Kidney tubule cell (primary cell): ENCODE measurements around the gene RIC8B.
"Not testable (repeated sequence)": the region's sequence is repeated elsewhere in the genome, so short reads cannot be mapped to it uniquely, and the experiment has no call there.

ENCODE experiments used
- DNase-seq: peaks from one replicate; pipeline ENCODE4 v3.0.0-alpha.2; 2018; ENCODE audit warnings: low spot score

Gene RIC8B, protein sequence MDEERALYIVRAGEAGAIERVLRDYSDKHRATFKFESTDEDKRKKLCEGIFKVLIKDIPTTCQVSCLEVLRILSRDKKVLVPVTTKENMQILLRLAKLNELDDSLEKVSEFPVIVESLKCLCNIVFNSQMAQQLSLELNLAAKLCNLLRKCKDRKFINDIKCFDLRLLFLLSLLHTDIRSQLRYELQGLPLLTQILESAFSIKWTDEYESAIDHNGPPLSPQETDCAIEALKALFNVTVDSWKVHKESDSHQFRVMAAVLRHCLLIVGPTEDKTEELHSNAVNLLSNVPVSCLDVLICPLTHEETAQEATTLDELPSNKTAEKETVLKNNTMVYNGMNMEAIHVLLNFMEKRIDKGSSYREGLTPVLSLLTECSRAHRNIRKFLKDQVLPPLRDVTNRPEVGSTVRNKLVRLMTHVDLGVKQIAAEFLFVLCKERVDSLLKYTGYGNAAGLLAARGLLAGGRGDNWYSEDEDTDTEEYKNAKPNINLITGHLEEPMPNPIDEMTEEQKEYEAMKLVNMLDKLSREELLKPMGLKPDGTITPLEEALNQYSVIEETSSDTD

DNA sequence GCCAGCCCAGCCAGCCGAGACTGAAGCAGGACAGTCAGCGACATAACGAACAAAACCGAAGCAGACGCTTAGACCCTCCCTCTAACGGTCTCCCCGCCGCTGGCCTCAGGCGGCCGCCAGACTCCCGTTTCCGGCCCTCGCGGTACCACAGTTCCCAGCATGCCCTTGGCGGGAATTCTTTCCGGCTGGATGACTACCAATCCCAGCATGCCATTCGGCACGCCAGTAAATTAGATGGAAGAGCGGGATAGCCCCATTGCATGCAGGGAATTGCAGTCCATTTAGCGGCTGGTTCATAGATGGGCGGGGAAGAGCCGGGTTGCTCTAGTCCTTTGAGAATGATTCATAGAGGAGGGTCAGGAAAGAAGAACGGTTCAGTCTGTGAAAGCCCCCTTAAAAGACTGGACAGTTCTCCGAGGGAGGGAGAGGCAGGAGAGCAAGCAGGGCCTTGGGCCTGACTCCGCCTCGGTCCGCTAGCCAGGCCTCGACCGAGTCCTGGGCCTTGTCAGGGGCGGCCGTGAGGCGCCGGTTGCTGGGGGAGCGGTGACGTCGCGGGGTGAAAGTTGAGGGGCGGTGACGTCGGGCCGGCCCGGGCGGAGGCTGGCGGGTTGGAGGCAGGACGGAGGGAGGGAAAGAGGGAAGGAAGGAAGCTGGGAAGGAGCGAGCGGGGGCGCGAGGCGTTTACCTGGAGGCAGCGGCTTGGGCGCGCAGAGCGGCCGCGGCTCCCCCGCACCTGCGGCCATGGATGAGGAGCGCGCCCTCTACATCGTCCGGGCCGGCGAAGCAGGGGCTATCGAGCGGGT, at the start of gene RIC8B:
RIC8B (plus strand) TSS at position 678 of the 803 bp plus-strand sequence; CDS start at position 742, 64 bp downstream.
- DNase-seq: peak; percentile 99

DNA sequence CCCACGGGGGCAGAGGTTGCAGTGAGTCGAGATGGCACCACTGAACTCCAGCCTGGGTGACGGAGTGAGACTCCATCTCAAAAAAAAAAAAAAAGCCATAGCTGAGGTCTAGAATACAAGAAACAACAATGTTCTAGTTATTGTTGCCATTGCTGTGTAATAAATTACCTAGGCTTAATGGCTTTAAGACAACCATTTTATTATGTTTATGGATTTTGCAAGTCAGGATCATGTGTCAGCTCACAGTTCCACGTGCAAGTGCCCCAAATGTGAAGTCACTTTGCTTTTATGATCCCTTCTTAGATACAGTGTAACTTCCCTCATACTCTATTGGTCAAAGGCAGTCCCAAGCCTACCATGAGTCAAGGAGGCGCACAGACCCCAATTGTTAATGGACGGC, 49.5 kb upstream of the RIC8B start:
- DNase-seq: no peak

DNA sequence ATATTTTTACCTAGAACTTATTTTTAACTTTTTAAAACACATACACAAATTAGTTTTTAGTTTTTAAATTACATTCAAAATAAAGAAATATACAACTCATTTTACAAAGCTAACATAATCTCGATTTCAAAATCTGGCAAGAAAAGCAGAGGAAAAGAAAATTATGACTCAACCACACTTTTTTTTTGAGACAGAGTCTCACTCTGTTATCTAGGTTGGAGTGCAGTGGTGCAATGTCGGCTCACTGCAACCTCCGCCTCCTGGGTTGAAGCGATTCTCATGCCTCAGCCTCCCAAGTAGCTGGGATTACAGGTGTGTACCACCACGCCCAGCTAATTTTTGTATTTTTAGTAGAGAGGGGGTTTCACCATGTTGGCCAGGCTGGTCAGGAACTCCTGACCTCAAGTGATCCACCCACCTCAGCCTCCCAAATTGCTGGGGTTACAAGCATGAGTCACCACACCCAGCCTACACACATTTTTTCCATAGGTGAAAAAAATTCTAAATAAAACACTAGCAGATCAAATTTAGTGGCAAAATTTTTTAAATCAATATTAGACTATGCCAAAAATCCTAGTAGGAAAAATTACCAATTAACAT, 47.8 kb upstream of the RIC8B start:
- not testable (repeated sequence) for DNase-seq

DNA sequence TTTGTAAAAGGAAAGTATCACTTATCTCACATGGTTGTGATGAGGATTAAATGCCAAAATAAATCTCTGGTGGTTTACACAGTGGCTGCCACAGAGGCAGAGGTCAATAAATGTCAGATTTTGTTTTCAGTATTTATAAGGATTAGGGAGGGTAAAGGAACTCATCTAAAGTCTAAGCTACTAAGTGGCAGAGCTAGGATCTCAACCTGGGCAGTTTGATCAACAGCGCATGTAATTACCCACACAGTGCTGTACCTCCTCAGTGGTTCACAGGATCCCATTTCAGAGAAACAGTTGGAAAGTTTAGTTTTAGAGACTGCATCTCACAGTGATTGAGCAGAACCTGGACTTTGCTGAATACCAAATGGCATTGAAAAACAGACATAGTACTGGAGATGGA, 44.9 kb upstream of the RIC8B start:
- no peak for DNase-seq

DNA sequence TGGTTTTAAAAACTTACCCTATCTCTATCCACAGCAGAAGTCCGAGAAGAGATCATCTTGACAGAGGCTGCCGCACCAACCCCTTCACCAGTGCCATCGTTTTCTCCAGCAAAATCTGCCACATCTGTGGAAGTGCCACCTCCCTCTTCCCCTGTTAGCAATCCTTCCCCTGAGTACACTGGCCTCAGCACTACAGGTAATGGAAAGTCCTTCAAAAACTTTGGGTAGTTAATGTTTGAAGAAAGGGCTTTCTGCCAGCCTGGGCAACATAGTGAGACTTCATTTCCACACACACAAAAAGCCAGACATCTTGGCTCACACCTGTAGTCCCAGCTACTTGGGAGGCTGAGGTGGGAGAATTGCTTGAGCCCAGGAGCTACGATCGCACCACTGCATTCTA, 41.6 kb upstream of the RIC8B start:
- DNase-seq: no peak

DNA sequence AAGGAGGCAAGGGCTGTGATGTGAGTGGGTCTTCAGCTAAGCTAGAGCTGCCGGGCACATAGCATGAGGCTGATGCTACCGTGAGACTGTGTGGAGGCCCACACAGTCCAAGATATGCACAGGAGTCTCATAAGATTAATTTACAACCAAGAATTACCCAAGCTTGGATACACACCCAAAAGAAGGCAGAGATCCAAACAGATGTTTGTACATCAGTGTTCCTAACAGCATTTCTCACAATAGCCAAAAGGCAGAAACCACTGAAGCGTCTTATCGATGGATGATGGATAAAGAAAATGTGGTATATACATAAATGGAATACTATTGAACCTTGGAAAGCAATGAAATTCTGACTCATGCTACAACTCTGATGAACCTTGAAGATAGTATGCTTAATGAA, 40.8 kb upstream of the RIC8B start:
- peak; percentile 59 for DNase-seq

DNA sequence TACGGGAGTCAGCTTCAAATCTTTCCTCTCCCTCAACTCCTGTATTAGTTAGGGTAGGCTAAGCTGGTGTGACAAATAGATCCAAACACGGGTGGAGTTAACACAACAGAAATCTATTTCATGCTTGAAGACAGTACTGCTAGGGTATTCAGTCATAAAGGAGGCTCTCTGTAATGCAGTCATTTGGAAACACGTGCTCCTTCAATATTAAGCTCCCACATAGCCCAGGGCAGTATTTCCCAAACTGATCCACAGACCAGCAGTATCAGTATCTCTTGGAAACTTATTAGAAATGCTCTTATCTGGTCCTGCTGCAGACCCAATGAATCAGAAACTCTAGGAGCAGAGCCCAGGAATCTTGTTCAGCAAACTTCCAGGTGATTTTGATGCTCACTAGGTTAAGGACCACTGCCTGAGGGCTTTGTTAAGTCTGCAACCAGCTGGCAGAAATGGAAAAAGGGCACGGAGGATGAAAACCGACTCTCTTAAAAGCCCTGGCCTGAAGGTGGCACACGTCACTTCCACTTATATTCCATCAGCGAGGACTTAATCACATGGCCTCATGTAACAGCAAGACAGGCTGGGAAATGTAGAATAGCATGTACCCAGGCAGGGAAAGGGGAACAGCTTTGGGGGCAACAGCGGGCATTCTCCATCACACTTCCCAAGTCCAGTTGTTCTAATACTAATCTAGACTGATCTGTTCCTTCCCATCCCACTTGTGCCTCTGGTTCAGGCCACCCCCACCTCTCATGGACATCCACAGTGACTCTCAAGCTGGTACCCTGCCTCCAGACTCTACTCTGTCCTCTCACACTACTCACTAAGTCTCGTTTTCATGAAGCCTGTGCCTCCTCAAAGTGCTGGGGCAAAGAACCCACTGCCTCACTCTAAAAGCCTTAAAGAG, 38.2 kb upstream of the RIC8B start:
- DNase-seq: peak; percentile 7

DNA sequence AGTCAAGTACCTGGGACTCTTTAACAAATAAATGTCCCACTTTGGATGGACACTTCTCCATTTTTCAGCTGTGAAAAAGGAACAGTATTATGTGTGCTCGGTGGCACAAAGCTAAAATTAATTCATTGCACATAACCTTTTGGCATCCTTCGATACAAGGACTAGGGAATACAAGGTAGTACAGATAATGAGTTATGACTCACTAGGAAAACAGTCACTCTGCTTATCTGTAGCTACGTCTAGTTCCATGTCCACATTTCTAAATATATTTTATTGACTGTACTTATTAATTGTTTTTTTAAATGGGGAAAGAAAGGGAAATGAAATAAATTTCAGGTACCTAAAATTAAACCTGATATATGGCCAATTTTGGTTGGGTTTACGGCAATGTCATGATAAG, 35.2 kb upstream of the RIC8B start:
- no peak for DNase-seq

DNA sequence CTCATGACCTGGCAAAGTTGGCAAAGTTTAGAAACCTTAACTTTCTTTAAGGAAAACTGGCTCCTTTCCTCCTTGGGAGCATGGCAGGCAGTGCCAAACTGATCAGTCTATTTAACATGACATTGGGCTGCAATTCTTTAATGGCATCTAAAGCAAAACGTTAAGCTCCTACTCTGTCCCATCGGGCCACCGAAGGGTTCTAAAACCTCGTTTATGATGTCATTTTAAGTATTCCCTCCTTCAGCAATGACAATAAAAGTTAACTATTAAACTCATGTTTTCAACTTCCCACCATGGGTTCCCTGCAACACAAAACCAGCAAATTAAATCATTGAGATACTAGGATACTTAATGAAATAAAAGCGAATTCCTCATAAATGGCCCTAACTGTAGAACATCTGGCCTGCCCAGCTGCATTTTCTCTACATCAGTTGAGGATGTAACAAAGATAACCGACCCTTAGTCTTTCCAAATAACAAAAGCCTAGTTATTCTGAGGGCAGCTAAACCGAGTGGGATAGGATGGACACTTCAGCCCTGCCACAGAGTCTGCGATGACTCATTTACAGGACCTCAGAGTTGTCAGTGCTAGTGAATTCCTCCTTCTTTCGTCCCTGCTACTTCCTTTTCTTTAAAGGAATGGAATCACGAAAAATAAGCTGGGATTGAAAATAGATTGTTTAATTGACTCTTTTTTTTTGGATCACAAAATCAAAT, 34.5 kb upstream of the RIC8B start:
- peak; percentile 28 for DNase-seq

DNA sequence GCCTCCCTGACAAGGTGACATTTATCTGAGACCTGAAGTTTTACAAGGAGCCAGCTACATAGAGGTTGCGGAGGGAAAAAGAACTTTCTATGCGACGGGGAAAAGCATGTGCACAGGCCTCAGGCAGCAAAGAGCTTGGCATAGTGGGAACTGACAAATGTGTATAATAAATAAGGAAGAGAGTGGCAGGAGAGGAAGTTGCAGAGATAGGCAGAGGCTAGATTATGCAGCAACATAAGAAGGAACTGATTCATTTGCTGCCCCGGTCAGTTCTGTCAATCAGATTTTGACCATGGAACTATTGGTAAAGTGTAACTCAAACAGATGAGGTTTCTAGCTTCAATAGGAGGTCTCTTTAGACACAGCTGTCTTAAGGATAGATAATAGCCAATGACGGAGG, 33.7 kb upstream of the RIC8B start:
- no peak for DNase-seq

DNA sequence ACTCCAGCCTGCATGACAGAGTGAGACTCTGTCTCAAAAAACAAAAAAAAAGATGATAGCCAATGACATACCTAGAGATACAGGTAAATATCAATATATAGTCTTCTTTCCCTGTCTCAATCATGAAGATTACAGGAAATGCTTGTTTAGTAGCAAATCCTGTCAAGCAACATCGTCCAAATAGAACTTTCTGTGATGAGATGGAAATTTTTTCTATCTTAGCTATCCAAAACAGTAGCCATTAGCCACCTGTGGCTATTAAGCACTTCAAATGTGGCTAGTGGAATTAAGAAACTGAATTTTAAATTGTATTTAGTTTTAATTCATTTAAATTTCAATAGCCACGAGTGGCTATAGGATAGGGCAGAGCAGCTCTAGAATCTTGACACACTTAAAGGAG, 33.2 kb upstream of the RIC8B start:
- DNase-seq: no peak

DNA sequence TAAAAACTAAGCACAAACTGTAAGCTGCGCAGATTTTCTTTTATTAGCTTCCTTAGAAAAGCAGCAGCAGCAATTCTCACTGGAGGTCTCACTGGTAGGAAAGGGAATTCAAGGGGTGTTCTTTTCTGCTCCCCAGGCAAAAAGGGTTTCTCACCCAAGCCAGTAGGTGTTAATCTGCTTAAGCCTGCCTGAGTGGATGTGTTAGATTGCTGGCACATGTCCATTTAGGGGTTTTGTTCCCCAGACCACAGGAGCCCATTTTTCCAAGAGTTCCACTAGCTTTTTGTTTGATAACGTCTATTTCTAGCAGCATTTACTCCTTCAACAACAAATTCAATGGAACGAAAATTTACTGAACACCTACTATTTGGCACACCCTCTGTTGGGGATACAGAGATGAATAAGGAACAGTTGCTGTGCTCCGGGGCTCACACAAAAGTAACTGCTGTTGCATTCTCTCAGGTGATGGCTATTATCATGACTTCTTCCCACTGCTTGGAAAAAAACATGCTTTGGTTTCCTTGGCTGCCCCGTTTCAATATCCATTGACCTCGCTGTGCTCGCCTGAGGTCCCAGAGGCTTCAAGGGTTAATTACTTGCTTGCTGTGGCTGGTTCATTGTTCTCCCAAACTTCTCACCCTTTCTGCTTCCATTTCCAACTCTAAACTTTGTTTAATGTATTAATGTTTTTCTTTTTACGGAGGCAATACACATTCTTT, 31.1 kb upstream of the RIC8B start:
- DNase-seq: no peak

DNA sequence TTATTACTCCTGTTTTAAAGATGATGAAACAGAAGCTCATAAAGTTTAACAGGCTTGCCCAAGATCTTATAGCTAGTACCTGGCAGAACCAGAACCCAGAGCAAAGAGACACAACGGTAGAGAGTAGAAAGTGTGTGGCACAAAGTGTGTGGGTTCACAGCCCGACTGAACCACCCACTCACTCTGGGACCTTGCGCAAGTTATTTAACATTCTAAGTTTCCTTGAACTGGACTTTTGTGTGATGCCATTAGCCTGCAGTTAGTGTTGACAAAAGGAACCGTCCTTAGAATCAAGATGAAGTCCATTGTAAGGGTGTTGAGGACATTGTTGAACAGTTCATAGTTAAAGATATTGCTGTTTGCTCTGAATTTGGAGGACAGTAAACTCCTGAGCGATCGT, 29.9 kb upstream of the RIC8B start:
- DNase-seq: no peak

DNA sequence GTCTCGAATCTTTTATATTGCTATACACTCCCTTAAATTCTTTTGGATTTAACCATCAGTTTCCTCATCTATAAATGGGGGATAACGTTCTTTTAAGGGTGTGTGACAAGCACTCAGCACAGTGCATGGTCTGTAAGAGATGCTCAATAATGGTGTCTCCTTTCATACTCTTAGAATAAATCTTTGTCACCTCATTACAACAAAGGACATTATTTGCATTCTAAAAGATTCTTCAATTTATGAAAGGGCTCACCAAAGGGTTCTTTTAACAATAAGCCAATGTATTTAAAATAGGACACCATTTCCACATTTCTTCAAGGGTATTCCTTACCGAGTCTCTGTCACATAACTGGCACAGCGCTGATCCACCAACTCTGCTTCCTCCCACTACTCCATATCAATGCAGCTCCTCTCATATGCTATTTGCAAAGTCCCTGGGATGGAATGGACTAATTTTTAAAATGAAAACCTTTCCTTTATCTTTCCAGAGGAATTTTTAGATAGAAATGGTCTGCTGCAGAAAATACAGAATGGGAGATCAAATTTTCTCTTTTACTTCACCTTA, 29.2 kb upstream of the RIC8B start:
- no peak for DNase-seq

DNA sequence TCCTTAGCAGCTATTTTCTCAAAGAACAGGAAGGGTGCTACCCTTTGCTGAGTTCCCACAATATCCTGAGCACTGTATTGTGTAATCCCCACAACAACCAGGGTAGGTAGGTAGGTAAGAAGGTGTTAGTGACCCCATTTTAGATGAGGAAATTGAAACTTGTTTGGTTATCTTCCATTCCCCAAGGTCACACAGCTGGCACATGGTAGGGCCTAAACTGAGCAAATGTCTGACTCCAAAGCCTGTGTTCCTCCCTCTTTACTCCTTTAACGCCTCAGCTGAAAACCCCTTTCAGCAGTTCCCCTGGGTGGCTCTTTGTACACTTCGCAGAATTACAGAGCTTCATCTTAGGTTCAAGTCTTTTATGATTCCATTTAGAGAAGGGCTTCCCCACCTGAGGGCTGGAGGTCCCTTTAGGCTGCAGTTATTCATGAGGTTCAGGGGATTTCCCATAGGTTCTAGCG, 26.5 kb upstream of the RIC8B start:
- DNase-seq: no peak

DNA sequence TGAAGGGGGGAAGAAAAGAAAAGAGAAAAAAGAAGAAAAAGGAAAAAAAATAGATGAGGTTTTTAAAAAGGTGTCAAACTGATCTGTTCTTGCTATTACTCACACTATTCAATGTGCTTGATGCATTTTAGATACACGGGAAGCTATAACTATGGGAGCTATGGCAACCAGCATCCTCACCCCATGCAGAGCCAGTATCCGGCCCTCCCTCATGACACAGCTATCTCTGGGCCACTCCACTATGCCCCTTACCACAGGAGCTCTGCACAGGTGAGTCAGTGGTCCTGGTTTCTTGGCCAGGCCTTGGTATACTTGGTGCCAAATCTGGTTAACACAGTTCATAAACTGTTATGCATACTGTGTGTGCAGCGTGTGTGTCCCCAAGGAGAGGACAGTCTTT, 24.0 kb upstream of the RIC8B start:
- DNase-seq: no peak

DNA sequence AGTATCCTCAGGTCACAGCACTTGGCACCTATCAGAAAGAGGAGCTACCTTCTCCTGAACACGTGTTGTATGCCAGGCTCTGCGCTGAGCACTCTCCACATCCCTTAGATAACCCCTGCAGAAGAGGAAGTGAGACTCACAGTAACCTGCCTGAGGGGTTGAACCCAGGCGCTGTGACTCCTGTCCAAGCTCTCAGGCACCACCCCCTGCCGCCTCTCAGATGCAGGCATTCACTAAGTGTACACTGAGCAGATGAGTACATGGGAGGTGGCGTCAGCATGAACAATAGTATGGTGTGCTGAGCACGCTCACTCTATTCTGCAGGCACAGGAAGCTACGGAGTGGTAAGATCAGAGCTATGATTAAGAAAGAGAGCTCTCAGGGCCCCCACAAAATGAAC, 21.0 kb upstream of the RIC8B start:
- DNase-seq: no peak

DNA sequence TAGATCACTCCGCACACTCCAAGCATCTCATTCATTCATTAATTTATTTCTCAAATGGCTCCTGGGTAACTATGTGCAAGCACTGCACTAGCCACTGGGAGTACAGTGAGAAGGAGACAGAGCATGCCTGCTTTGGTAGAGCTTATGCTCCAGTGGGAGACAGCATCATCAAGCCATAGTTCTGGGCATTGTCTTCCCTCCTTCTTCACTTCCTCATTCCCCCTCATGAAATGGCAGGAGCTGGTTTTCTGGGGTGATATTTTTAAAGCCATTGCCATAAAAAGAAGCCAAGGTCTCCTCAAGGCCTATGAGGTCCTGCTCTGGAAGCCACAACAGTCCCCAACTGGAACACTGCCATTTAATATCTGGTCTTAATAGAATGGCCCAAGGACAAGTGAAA, 20.2 kb upstream of the RIC8B start:
- DNase-seq: no peak

DNA sequence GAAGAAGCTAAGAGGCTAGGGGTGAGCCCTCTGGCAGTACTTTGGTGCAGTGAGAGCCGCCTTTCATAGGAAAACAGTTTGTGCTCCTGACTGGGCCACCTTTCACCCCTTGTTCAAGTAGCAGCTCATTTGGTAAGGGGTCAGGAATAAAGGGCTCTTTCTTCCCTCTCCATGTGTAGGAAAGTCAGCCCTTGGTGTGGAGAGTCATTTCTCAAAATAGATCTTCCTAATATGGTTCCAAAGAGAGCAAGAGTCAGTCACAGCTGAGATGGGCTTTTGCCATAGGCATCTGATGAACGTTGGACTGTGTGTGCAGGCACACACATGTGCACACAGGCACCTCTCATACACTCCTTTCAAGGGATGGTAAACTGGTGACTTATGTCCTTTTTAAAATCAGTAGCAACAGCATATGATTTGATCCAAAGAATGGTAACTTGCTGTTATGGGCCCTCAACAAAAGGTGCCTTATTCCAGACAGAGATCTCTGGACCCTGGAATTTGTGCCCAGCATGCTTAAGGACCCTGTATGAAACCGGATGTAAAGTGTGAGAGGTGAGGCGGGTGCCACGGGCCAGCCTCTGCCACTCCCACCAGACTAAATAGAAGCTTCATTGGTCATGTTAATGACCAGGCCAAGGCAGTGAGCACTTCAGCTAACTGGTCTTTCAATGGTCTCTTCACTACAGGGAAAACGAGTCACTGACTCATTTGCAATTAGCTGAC, 16.7 kb upstream of the RIC8B start:
- no peak for DNase-seq
